Smooth muscle cell (in vitro differentiated cells): ENCODE results near the gene ROBO3. TPM values are rescaled to one million over a fixed set of nuclear protein-coding genes. Genes with fewer than 3 reads are reported as not detected.

ENCODE experiments used
- DNase-seq: peaks from one replicate; lab custom pipeline; 2025; ENCODE audit not compliant: unreplicated experiment; lab: John Stamatoyannopoulos, UW
- H2AFZ ChIP-seq: fragments of 200-600 bp; sonication (generic); 2 replicates; pipeline ENCODE4 v1.6.0; 2016; ENCODE audit warnings: antibody characterized with exemption, low read depth, mild to moderate bottlenecking
- H3F3A ChIP-seq: fragments of 200-600 bp; sonication (generic); 2 replicates; pipeline ENCODE4 v1.6.0; 2017; ENCODE audit warnings: antibody characterized with exemption, low read depth
- H3K27ac ChIP-seq: fragments of 200-600 bp; sonication (generic); 2 replicates; pipeline ENCODE4 v1.5.1; 2016; ENCODE audit warnings: low read depth, mild to moderate bottlenecking
- H3K27me3 ChIP-seq: fragments of 200-600 bp; sonication (generic); 2 replicates; pipeline ENCODE4 v1.6.1; 2016; ENCODE audit warnings: low read depth, mild to moderate bottlenecking
- H3K36me3 ChIP-seq: fragments of 200-600 bp; sonication (generic); 2 replicates; pipeline ENCODE4 v1.5.1; 2016; ENCODE audit warnings: low read depth
- H3K4me1 ChIP-seq: fragments of 200-600 bp; sonication (generic); 2 replicates; pipeline ENCODE4 v1.5.1; 2016; ENCODE audit warnings: low read depth
- H3K4me2 ChIP-seq: fragments of 200-600 bp; sonication (generic); 2 replicates; pipeline ENCODE4 v1.6.0; 2016; ENCODE audit warnings: mild to moderate bottlenecking
- H3K4me3 ChIP-seq: fragments of 200-600 bp; sonication (generic); 2 replicates; pipeline ENCODE4 v1.5.1; 2016; ENCODE audit warnings: mild to moderate bottlenecking
- H3K79me2 ChIP-seq: fragments of 200-600 bp; sonication (generic); 2 replicates; pipeline ENCODE4 v1.6.0; 2016; ENCODE audit warnings: low read depth, mild to moderate bottlenecking
- H3K9ac ChIP-seq: fragments of 200-600 bp; sonication (generic); 2 replicates; pipeline ENCODE4 v1.6.0; 2016; ENCODE audit warnings: low read depth
- H3K9me3 ChIP-seq: fragments of 200-600 bp; sonication (generic); replicated peaks from 2 replicates; pipeline ENCODE4 v1.5.1; 2016; ENCODE audit warnings: low read depth
- H4K20me1 ChIP-seq: fragments of 200-600 bp; sonication (generic); 2 replicates; pipeline ENCODE4 v1.6.0; 2016; ENCODE audit warnings: low read depth
- WGBS: methylation state at CpG from one replicate; pipeline ENCODE4 v1.1.7; 2016; ENCODE audit warnings: low lambda C conversion rate; 5-methylcytosine and 5-hydroxymethylcytosine counted together
- polyA plus RNA-seq: library from polyadenylated mRNA; unstranded; fragments of >200 nt; fragmentation: Nextera tagmentation; extraction: Ambion mirVana; gene quantifications from 2 replicates; pipeline ENCODE4 v1.2.1, GENCODE V29; 2016
- total RNA-seq: library from RNA; depleted of rRNA; stranded (reverse); fragments of >200 nt; gene quantifications from 2 replicates; pipeline ENCODE4 v1.2.3, GENCODE V29; 2014
- TF ChIP-seq, protein P1 (sequence below): fragments of 200-600 bp; sonication (generic); IDR thresholded peaks from 2 replicates; pipeline ENCODE4 v1.5.1; 2017; ENCODE audit warnings: borderline replicate concordance, mild to moderate bottlenecking, antibody characterized with exemption; ENCODE audit not compliant: insufficient read depth, poor library complexity, severe bottlenecking

Gene ROBO3
- total and polyA plus RNA-seq, 2 experiments from 2014 or later: 8.9 to 12.8 TPM

DNA sequence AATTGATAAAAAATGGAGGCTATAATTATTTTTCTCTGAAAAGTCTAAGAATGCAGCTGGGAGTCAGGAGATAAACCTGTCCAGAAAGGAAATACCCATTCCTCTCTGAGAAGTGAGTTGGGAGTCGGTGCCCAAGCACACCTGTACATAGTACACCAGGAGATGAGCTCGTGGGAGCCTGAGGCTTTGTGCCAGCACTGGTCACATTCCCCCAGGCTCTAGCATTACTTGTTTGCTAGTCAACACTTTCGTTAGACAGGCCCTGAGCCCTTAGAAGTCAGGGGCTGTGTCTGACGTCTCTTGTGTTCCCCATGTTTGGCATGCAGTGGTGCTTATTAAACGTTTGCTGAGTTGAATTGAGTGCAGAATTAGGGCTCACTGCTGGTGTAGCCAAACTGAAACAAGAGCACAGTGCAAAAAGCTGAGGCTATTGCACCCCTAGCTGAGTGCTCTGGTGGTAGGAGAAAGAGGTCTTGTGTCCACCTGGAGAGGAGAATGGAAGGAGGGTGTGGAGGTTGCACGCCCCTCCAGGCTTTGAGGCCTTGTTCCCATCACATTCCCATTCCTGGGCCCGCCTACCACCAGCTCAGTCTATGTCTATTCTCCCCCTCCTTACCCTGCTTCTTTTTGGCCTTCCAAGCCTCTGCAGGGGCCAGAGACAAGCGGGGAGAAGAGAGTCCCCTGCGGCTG, 25.6 kb downstream of the ROBO3 start:
- no peak overlapping the region for H3K27ac ChIP-seq
- no peaks in the 10 kb centered on the region for H3K27me3 ChIP-seq
- no peaks in the 10 kb centered on the region for H3K9me3 ChIP-seq
- H3K36me3 ChIP-seq: no peaks in the 10 kb centered on the region
- H3K9ac ChIP-seq: no peak overlapping the region
- H2AFZ ChIP-seq: no peak overlapping the region
- no peak overlapping the region for H3K4me2 ChIP-seq
- H3K79me2 ChIP-seq: no peaks in the 10 kb centered on the region
- no peaks in the 10 kb centered on the region for H4K20me1 ChIP-seq
- TF ChIP-seq, protein P1, sequence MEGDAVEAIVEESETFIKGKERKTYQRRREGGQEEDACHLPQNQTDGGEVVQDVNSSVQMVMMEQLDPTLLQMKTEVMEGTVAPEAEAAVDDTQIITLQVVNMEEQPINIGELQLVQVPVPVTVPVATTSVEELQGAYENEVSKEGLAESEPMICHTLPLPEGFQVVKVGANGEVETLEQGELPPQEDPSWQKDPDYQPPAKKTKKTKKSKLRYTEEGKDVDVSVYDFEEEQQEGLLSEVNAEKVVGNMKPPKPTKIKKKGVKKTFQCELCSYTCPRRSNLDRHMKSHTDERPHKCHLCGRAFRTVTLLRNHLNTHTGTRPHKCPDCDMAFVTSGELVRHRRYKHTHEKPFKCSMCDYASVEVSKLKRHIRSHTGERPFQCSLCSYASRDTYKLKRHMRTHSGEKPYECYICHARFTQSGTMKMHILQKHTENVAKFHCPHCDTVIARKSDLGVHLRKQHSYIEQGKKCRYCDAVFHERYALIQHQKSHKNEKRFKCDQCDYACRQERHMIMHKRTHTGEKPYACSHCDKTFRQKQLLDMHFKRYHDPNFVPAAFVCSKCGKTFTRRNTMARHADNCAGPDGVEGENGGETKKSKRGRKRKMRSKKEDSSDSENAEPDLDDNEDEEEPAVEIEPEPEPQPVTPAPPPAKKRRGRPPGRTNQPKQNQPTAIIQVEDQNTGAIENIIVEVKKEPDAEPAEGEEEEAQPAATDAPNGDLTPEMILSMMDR: no peak
- H3K4me1 ChIP-seq: no peaks in the 10 kb centered on the region
- no peak overlapping the region for H3K4me3 ChIP-seq
- no peak for DNase-seq
- WGBS: 84% methylated on average over 9 of the region's 9 CpGs
- no peaks in the 10 kb centered on the region for H3F3A ChIP-seq

DNA sequence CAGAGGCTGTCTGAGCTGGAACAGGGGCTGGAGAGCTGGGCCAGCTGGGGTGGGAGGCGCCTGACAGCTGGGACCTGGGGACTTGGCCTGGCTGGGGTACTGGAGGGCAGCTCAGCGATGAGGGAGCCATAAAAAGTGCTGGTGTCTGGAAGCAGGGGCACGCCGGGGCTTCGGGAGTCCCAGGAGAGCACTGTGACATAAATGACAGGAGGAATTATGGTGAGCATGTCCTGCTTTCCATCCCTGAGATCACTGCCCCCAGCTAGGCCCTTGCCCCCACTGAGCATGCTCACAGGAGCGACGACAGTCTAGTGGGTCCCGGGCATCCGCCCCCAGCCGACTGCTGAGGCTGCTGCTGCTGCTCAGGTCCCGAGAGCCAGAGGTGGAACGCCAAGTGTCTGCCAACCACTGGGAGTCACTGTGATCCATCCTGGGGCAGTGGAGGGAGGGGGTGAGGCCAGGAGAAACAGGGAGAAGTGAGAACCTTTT, 26.2 kb downstream of the ROBO3 start:
- 82% methylated on average over 12 of the region's 12 CpGs for WGBS
- Histone ChIP-seq H3K4me3 (no peak overlapping the region), H3K4me1 (no peaks in the 10 kb centered on the region), H3F3A (no peaks in the 10 kb centered on the region), H3K4me2 (no peak overlapping the region), H3K9ac (no peak overlapping the region), H3K9me3 (no peaks in the 10 kb centered on the region), H3K27ac (no peak overlapping the region), H4K20me1 (no peaks in the 10 kb centered on the region), H3K79me2 (no peaks in the 10 kb centered on the region), H2AFZ (no peak overlapping the region), H3K36me3 (no peaks in the 10 kb centered on the region), H3K27me3 (no peaks in the 10 kb centered on the region)
- TF ChIP-seq, protein P1: no peak
- DNase-seq: no peak

DNA sequence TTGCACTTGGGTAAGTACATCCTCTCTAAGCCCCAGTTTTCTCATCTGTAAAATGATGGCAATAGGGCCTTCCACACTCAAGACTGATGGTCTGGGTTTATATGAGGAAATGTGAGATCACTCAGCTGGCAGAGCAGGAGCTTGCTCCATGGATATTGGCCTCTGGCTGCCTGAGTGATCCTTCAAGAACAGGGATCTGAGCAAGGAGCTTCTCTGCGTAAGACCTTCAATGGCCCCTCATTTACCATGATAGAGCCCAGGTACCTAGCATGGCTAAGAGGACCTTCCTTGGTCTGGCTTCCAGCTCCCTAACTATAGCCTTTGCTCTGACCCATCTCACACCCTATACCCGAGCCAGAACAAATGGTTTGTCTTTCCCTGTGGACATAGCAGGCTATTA, 26.9 kb downstream of the ROBO3 start:
- H2AFZ ChIP-seq: no peak overlapping the region
- no peaks in the 10 kb centered on the region for H3K9me3 ChIP-seq
- TF ChIP-seq, protein P1: no peak
- H4K20me1 ChIP-seq: no peaks in the 10 kb centered on the region
- H3K27ac ChIP-seq: no peak overlapping the region
- no peak overlapping the region for H3K4me2 ChIP-seq
- H3F3A ChIP-seq: no peaks in the 10 kb centered on the region
- no peaks in the 10 kb centered on the region for H3K27me3 ChIP-seq
- H3K36me3 ChIP-seq: no peaks in the 10 kb centered on the region
- DNase-seq: no peak
- no peaks in the 10 kb centered on the region for H3K79me2 ChIP-seq
- no peak overlapping the region for H3K9ac ChIP-seq
- H3K4me3 ChIP-seq: no peak overlapping the region
- WGBS: 94% methylated on average over 2 of the region's 2 CpGs
- no peaks in the 10 kb centered on the region for H3K4me1 ChIP-seq
